GM18868 (cell line): ENCODE results near the gene EFCAB6.

Experiments used
- ATAC-seq: cut with Tn5 transposase; IDR thresholded peaks from one replicate; pipeline ENCODE4 v1.9.1; 2021; ENCODE audit warnings: mild to moderate bottlenecking, moderate library complexity; ENCODE audit not compliant: unreplicated experiment

EFCAB6 gene

DNA sequence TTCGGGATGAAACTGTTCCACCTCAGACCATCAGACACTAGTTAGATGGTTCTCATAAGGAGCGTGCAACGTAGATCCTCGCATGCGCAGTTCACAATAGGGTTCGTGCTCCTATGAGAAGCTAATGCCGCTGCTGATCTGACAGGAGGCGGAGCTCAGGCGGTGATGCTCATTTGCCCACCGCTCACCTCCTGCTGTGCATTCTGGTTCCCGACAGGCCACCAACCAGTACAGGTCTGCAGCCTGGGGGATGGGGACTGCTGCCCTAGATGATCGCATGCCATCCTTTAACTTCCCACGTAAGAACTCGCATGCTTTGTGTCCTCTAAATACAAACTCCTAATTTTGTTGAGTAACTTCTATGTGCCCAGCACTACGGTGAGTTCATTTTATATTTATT is 62.6 kb downstream of the EFCAB6 start:
- no peak for ATAC-seq

DNA sequence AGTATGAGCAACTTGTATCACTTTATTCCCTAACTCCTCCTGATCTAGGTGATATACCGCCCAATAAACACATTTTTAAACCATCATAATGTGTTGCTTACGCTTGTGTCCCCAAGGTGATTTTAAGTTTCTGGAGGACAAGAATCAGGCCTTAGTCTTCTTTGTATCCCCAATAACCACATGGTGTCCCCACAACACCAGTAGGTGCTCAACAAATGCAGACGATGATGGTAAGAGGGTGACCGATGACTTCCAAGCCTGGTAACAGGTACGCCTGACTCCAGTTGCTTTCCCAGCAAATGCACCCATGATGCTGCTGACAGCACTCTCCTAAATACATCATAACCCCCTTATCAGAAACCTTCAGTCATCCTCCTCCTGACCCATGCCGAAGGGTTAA is 64.2 kb downstream of the EFCAB6 start:
- ATAC-seq, result no peak

- no peak for ATAC-seq
Measured at GRCh38 chr22:43747058-43747457, 65.0 kb downstream of the EFCAB6 start.

DNA sequence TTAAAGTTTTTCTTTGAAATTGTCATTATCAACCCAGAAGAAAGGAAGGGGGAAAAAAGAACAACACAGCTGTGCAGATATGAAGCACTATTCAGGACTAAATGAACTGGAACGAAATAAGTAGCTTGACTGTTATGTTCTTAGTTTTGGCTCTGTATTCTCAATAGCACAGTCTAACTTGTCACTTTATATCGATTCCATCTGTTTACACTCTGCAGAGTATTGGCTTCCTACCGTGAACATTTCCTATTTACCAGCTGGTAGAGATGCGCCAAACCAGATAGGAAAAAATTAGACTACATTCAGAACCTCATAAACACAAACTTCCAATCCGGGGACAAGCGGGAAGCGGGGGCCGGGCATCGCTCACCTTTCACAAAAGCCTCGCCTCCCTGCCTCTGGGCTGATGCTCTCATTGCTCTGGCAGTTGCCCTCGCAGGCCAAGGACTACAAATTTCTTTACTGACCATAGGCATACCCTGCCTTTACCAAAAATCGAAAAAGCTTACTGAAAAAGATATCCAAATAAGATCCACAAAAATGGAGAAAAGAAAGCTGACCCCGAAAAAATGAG is 66.2 kb downstream of the EFCAB6 start:
- no peak for ATAC-seq

DNA sequence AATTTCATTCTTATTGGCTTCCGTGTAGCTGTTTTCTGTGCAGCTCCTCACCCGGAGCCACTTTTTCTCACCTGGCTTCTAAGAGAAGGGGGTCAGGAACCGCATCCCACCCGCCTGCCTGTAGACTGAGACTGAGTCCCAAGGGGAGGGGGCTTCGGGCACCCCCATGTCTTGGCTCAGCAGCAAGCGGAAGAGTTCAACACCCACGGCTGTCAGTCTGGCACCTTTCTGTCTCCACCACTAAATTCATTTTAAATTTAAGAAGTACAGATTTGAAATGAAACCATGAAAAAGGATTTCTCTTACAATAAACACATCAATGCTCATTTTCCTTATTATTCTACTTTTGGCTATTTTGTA is 66.7 kb downstream of the EFCAB6 start:
- ATAC-seq, result no peak

DNA sequence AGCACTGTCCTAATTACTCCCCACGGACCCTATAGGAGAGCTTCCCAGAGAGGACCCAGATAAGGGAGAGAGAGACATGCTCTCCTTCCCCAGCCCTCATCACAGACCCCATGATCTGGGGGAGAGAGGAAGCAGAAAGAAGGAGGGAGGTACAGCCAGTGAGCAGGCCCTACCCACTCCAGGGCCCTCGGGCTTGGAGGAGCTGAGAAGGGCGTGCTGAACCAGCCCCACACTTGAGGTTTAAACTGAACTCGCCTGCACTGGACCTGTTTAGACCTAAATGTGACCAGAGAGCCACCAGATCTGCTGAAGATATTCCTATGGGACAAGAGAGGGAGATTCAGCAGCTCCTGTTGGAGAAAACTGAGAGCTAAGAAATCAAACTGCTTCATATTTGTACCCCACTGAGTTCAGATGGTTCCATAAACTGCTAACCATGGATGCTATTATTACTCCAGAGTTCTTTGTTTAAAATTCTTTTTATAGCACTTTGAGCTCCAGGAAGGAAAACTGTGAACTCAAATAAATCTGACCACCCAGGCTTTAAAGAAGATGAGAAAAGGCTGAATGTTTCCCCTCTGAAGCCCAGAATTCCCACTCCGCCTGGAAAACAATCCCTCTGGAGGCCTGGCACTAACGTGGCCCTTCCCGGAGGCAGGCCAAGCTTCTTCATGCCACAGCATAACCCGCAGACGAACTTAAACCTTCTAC is 67.2 kb downstream of the EFCAB6 start:
- no peak for ATAC-seq

GRCh38 chr22:43743929-43744643 is 68.0 kb downstream of the EFCAB6 start:
- no peak for ATAC-seq

DNA sequence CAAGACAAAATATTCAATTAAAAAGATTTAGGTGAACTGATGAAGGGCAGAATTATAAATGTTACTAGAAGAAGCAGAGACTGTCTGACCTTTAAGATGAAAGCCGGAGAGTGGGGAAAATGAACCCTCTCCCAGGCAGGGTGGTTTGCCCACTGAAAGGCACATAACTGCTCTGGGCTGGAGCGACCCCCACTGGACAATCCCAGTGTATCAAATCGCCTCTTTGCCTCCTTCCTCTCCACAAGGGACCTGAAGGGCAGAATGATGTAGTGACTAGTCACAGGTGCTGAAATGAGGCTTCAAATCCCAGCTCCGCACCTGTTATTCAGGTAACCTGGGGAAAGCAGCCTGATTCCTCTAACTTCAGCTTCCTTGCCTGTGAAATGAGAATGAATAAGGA is 69.0 kb downstream of the EFCAB6 start:
- no peak for ATAC-seq

DNA sequence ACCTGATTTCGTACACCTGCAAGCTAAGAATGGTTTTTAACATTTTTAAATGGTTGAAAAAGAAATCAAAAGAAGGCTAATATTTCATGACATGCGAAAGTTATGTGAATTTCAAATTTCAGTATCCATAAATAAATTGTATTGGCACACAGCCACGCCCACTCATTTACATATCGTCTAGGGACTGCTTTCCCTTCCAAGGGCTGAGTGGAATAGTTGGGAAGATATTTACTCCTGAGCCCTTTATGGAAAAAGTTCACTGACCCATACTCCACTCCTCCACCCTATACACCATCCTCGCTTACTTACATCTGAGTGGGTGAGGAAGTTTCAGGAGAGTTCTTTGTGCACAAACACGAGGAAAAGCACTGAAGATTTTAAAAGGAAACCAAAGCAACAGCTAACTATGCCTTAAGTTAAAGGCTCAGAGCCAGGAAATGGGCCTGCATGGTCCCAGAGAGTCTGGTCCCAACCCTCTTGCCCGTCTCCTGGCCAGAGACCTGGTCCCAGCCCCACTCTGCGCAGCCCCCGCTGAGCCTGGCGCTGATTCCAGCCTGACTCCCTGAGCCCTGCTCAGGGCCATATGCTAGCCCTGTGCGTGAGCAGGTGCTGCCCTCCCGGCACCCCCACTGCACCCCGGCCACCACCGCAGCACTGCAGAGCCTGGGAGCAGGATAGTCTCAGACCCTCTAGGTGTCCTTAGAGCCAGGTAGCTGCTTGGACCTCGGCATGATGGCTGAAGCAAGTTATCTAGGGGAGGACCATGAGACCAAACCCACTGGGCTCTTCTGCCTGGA is 69.8 kb downstream of the EFCAB6 start:
- ATAC-seq, result no peak

- no peak for ATAC-seq
Measured at GRCh38 chr22:43740587-43741270, 71.4 kb downstream of the EFCAB6 start.

DNA sequence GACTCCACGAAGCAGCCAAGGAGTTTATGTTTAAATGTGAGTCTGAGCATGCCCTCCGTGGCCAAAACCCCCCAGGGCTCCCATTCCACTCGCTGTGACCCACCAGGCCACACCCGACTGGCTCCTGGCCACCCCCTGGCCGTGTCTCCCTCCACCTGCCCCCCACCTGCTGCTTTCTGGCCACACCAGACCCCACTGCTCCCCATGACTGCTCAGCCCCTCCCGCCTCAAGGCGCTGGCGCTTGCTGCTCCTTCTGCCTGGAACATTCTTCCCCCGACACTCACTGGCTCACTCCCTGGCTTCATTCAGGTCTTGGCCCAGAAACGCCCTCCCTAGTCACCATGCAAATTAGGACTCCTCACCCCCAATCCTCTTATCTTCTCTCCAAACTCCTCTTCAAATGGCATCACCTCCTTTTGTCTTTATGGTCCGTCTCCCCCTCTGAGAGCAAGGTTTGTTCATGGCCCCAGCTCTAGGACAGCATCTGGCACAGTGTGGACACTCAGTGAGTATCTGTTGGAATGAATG is 72.2 kb downstream of the EFCAB6 start:
- no peak for ATAC-seq

- no peak for ATAC-seq
Measured at GRCh38 chr22:43737150-43737828, 74.8 kb downstream of the EFCAB6 start.

- no peak for ATAC-seq
Measured at GRCh38 chr22:43736651-43737050, 75.5 kb downstream of the EFCAB6 start.

GRCh38 chr22:43734370-43735150 is 77.5 kb downstream of the EFCAB6 start:
- ATAC-seq, result no peak

DNA sequence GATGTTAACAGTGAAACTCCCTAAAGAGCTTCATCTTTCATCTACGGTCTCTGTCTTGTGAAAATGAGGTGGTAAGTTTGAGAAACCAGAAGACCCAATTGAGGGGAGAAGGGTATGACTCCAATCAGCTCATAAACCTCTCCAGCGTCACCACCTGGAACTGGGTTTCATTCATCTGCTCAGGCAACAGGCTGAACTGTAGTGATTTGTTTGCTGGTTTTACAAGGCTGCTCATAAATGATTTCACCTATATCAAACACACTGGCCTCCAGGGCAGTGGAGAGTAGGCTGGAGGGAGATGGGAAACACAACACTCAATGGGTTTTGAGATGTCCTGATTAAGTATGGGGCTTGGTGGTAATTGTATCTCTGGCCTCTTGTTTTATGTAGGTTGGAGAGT is 79.0 kb downstream of the EFCAB6 start:
- no peak for ATAC-seq

DNA sequence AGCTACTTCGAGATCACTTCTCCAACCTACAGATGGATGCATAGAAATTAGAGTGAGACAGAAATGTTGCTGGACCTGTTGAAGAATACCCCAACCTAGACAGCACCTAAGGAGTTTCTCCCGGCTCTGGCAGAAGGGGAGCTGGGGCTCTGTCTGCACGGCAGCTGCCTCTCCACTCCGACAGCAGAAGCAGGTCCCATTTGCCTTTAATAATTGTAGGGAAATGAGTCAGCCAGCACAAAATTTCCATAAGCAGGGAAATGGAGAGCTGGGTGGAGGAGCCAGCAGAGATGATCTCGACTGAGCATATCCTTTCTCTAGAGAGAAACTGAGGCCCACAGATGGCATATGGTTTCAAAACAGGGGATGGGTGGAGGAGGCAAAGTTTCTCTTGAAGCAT is 80.1 kb downstream of the EFCAB6 start:
- no peak for ATAC-seq

- no peak for ATAC-seq
Measured at GRCh38 chr22:43726964-43727543, 85.1 kb downstream of the EFCAB6 start.

GRCh38 chr22:43726322-43726721 is 85.8 kb downstream of the EFCAB6 start:
- no peak for ATAC-seq

DNA sequence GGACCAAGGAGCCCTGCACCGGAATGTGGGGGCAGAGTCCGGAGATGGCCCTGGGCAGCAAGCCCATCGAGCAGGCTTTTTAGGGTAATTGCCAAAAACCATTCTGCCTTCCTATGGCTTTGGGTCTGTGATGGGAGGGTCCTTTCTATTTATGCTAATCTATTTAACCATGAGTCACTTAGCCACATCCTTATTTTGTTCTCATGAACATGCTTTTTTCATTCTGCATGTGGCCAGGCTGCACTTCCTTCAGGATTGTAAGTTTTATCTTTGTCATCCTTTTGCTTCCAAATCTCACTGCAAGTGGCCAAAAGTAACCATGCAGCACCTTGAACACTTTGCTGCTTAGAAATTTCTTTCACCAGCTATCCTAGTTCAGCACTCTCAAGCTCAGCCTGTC is 88.3 kb downstream of the EFCAB6 start:
- ATAC-seq, result no peak
